ENCODE measurements around the gene LATS2.

The LATS2 gene

DNA sequence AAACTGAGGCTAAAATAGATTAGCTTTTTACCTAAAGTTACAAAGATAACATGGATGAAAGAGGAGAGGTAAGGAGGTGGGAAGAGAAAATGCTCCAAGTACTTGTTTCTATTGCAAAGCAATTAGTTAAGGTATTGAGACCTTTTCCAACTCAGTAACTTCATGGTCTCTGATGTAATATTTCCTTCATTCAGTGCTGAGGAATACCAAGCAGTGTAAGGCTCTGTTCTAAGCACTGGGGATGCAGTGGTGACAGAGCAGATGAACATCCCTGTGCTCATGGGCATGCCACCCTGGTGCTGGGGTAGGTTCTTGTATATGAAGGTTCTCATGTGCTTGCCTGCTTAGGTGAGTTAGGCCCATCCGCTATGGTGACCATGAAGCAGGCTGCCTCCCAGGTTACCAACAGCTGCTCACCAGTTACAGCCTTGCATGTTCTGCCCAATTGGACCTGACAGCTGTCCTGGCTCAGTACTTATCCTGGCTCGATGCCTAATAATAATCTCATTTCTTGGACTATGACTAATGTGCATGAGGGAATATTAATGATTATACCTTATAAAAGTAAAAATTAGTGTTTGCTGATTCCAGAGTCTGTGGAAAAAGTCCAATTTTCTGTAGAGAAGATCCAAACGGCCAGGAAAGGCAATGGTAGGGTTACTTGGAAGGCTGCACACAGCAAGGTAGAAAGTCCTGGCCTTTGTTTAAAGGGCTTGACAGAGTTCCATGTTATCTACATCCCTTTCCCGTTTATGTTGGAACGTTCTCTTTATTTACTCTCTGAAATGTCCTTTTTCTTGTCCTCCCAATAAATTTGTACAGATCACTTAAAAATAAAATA is 48.3 kb downstream of the LATS2 start:
- TF ChIP-seq, protein P1, sequence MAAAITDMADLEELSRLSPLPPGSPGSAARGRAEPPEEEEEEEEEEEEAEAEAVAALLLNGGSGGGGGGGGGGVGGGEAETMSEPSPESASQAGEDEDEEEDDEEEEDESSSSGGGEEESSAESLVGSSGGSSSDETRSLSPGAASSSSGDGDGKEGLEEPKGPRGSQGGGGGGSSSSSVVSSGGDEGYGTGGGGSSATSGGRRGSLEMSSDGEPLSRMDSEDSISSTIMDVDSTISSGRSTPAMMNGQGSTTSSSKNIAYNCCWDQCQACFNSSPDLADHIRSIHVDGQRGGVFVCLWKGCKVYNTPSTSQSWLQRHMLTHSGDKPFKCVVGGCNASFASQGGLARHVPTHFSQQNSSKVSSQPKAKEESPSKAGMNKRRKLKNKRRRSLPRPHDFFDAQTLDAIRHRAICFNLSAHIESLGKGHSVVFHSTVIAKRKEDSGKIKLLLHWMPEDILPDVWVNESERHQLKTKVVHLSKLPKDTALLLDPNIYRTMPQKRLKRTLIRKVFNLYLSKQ (tag by site-specific recombination; IDR thresholded peaks at IDR 0.05; ENCODE audit: borderline replicate concordance), result no peak
- TF ChIP-seq ZNF341 (tag by site-specific recombination; IDR thresholded peaks at IDR 0.05; ENCODE audit: low read depth) (no peak), ZNF626 (tag by site-specific recombination; IDR thresholded peaks at IDR 0.05) (no peak), ZBTB1 (tag by site-specific recombination; IDR thresholded peaks at IDR 0.05) (no peak), ZNF768 (tag by site-specific recombination; IDR thresholded peaks at IDR 0.05) (no peak), ZNF121 (tag by site-specific recombination; IDR thresholded peaks at IDR 0.05) (no peak)
- peaks cover 9% of the 10 kb centered on the region for H3K4me1 ChIP-seq (ENCODE audit: control insufficient read depth, insufficient read depth, low read length)

GRCh38 chr13:21012211-21012610 is 49.2 kb downstream of the LATS2 start:
- CTCF ChIA-PET, result no interaction called here
- POLR2A ChIA-PET, result interaction anchor here (0.7 kb wide), 1 partner anchor 199 kb away, joined by 3 read pairs; no protein-coding TSS in a partner anchor
- TF ChIP-seq ZNF777 (tag by site-specific recombination; IDR thresholded peaks at IDR 0.05; ENCODE audit: borderline replicate concordance) (no peak), ZNF624 (tag by site-specific recombination; IDR thresholded peaks at IDR 0.05) (no peak), WT1 (tag by site-specific recombination; IDR thresholded peaks at IDR 0.05) (no peak), ZNF707 (tag by site-specific recombination; IDR thresholded peaks at IDR 0.05) (no peak), ZNF311 (tag by site-specific recombination; IDR thresholded peaks at IDR 0.05; ENCODE audit: borderline replicate concordance) (no peak), ZSCAN5A (tag by site-specific recombination; IDR thresholded peaks at IDR 0.05) (no peak), ZNF664 (tag by site-specific recombination; IDR thresholded peaks at IDR 0.05) (no peak), GLI4 (tag by site-specific recombination; IDR thresholded peaks at IDR 0.05) (no peak), ZNF19 (tag by site-specific recombination; IDR thresholded peaks at IDR 0.05; ENCODE audit: low read depth) (no peak), BCL11A (tag by site-specific recombination; IDR thresholded peaks at IDR 0.05; ENCODE audit: low read depth) (no peak)
- Histone ChIP-seq H3K9me3 (ENCODE audit: control insufficient read depth, insufficient read depth, low read depth, low read length) (no peaks in the 10 kb centered on the region), H3K4me3 (ENCODE audit: low read depth, low read length) (no peak overlapping the region), H3K4me1 (ENCODE audit: control insufficient read depth, insufficient read depth, low read length) (peaks cover 9% of the 10 kb centered on the region), H3K36me3 (ENCODE audit: control insufficient read depth in 2 of 2, insufficient read depth in 1 of 2, low read length in 2 of 2) (no peaks in the 10 kb centered on the region), H3K27ac (ENCODE audit: extremely low read depth, low read depth, low read length) (no peak overlapping the region)

More for the DNA sequence above, 48.3 kb downstream of the LATS2 start:
- Histone ChIP-seq H3K36me3 (ENCODE audit: control insufficient read depth in 2 of 2, insufficient read depth in 1 of 2, low read length in 2 of 2) (no peaks in the 10 kb centered on the region), H3K4me3 (ENCODE audit: low read depth, low read length) (no peak overlapping the region), H3K27ac (ENCODE audit: extremely low read depth, low read depth, low read length) (no peak overlapping the region), H3K9me3 (ENCODE audit: control insufficient read depth, insufficient read depth, low read depth, low read length) (no peaks in the 10 kb centered on the region)
- ChIA-PET CTCF (interaction anchor here (0.6 kb wide), 2 partner anchors 16 to 20 kb away, joined by 3 read pairs; no protein-coding TSS in a partner anchor), POLR2A (no interaction called here)

- ChIA-PET POLR2A (no interaction called here), CTCF (no interaction called here)
- H3K4me1 ChIP-seq (ENCODE audit: control insufficient read depth, insufficient read depth, low read length), result peaks cover 6% of the 10 kb centered on the region
- H3K4me3 ChIP-seq (ENCODE audit: low read depth, low read length), result no peak overlapping the region
- H3K36me3 ChIP-seq (ENCODE audit: control insufficient read depth in 2 of 2, insufficient read depth in 1 of 2, low read length in 2 of 2), result no peaks in the 10 kb centered on the region
- no peaks in the 10 kb centered on the region for H3K9me3 ChIP-seq (ENCODE audit: control insufficient read depth, insufficient read depth, low read depth, low read length)
- H3K27ac ChIP-seq (ENCODE audit: extremely low read depth, low read depth, low read length), result no peak overlapping the region
- TF ChIP-seq, protein P2, sequence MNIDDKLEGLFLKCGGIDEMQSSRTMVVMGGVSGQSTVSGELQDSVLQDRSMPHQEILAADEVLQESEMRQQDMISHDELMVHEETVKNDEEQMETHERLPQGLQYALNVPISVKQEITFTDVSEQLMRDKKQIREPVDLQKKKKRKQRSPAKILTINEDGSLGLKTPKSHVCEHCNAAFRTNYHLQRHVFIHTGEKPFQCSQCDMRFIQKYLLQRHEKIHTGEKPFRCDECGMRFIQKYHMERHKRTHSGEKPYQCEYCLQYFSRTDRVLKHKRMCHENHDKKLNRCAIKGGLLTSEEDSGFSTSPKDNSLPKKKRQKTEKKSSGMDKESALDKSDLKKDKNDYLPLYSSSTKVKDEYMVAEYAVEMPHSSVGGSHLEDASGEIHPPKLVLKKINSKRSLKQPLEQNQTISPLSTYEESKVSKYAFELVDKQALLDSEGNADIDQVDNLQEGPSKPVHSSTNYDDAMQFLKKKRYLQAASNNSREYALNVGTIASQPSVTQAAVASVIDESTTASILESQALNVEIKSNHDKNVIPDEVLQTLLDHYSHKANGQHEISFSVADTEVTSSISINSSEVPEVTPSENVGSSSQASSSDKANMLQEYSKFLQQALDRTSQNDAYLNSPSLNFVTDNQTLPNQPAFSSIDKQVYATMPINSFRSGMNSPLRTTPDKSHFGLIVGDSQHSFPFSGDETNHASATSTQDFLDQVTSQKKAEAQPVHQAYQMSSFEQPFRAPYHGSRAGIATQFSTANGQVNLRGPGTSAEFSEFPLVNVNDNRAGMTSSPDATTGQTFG (tag by site-specific recombination; IDR thresholded peaks at IDR 0.05; ENCODE audit: borderline replicate concordance), result no peak
- no peak for TF ChIP-seq GFI1B (tag by site-specific recombination; IDR thresholded peaks at IDR 0.05)
- TF ChIP-seq EGR2 (tag by site-specific recombination; IDR thresholded peaks at IDR 0.05; ENCODE audit: low read depth), result no peak
- TF ChIP-seq ZNF335 (tag by site-specific recombination; conservative IDR thresholded peaks at IDR 0.05), result no peak
- no peak for TF ChIP-seq ZEB2 (tag by site-specific recombination; IDR thresholded peaks at IDR 0.05)
- TF ChIP-seq ZNF391 (tag by site-specific recombination; IDR thresholded peaks at IDR 0.05; ENCODE audit: borderline replicate concordance, low read depth), result no peak
- TF ChIP-seq, protein P3, sequence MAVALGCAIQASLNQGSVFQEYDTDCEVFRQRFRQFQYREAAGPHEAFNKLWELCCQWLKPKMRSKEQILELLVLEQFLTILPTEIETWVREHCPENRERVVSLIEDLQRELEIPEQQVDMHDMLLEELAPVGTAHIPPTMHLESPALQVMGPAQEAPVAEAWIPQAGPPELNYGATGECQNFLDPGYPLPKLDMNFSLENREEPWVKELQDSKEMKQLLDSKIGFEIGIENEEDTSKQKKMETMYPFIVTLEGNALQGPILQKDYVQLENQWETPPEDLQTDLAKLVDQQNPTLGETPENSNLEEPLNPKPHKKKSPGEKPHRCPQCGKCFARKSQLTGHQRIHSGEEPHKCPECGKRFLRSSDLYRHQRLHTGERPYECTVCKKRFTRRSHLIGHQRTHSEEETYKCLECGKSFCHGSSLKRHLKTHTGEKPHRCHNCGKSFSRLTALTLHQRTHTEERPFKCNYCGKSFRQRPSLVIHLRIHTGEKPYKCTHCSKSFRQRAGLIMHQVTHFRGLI (tag by site-specific recombination; IDR thresholded peaks at IDR 0.05), result no peak
- TF ChIP-seq ZNF341 (tag by site-specific recombination; IDR thresholded peaks at IDR 0.05; ENCODE audit: low read depth), result no peak
- TF ChIP-seq KLF1 (tag by site-specific recombination; IDR thresholded peaks at IDR 0.05), result no peak
- no peak for TF ChIP-seq ZNF629 (tag by site-specific recombination; IDR thresholded peaks at IDR 0.05)
Observed at GRCh38 chr13:21011378-21011777, 50.0 kb downstream of the LATS2 start.

Data from HEK293 (cell line).